NCI-H128 (cell line): ENCODE results near the gene SCYL1.
"Not testable (repeated sequence)": the region's sequence is repeated elsewhere in the genome, so short reads cannot be mapped to it uniquely, and the experiment has no call there.

Source experiments
- DNase-seq: peaks from one replicate; lab custom pipeline; 2025; ENCODE audit not compliant: unreplicated experiment; lab: John Stamatoyannopoulos, UW

The SCYL1 gene

DNA sequence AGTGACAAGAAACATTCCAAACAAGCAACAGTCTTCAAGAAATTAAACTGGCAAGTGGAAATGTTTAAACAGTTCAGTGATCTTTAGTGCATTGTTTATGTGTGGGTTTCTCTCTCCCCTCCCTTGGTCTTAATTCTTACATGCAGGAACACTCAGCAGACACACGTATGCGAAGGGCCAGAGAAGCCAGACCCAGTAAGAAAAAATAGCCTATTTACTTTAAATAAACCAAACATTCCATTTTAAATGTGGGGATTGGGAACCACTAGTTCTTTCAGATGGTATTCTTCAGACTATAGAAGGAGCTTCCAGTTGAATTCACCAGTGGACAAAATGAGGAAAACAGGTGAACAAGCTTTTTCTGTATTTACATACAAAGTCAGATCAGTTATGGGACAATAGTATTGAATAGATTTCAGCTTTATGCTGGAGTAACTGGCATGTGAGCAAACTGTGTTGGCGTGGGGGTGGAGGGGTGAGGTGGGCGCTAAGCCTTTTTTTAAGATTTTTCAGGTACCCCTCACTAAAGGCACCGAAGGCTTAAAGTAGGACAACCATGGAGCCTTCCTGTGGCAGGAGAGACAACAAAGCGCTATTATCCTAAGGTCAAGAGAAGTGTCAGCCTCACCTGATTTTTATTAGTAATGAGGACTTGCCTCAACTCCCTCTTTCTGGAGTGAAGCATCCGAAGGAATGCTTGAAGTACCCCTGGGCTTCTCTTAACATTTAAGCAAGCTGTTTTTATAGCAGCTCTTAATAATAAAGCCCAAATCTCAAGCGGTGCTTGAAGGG is 20.0 kb upstream of the SCYL1 start:
- DNase-seq = no peak

DNA sequence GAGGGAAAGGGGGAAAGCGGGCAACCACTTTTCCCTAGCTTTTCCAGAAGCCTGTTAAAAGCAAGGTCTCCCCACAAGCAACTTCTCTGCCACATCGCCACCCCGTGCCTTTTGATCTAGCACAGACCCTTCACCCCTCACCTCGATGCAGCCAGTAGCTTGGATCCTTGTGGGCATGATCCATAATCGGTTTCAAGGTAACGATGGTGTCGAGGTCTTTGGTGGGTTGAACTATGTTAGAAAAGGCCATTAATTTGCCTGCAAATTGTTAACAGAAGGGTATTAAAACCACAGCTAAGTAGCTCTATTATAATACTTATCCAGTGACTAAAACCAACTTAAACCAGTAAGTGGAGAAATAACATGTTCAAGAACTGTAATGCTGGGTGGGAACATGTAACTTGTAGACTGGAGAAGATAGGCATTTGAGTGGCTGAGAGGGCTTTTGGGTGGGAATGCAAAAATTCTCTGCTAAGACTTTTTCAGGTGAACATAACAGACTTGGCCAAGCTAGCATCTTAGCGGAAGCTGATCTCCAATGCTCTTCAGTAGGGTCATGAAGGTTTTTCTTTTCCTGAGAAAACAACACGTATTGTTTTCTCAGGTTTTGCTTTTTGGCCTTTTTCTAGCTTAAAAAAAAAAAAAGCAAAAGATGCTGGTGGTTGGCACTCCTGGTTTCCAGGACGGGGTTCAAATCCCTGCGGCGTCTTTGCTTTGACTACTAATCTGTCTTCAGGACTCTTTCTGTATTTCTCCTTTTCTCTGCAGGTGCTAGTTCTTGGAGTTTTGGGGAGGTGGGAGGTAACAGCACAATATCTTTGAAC is 19.2 kb upstream of the SCYL1 start:
- DNase-seq = no peak

DNA sequence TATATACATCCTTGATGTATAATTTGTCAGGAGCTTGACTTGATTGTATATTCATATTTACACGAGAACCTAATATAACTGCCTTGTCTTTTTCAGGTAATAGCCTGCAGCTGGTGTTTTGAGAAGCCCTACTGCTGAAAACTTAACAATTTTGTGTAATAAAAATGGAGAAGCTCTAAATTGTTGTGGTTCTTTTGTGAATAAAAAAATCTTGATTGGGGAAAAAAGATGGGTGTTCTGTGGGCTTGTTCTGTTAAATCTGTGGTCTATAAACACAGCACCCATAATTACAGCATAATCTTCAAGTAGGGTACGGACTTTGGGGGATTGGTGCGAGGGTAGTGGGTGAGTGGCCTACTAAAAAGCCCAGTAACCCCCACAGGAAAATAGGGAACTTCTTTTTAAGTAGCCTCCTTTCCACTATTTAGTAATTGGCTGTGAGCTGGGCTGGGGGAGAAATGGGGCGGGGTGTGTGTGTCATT is 18.6 kb upstream of the SCYL1 start:
- no peak for DNase-seq

DNA sequence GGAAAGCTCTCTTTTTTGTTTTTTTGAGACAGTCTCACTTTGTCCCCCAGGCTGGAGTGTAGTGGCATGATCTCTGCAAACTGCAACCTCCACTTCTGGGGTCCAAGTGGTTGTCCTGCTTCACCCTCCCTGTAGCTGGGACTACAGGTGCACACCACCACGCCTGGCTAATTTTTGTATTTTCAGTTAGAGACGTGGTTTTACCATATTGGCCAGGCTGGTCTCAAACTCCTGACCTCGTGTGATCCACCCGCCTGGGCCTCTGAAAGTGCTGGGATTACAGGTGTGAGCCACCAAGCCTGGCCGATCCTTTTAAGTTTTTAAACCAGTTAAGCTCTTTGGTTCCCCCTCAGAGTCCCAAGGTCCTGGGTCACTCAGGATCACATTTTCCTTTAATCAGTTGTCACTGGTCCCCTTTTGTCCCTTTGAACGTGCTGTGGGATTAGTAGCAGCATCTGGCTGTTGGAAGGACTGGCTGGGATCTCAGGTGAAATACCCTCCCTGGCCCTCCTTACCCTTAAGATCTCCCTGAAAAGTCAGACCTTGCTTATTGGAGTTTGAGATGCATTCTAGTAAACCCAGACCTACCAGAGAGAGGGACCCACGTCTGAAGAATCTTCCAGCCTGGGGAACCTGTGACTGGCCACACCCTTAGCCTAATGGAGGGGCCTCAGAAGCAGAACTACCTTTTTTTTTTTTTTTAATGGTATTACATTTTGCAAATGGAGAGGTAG is 17.9 kb upstream of the SCYL1 start:
- DNase-seq = no peak

DNA sequence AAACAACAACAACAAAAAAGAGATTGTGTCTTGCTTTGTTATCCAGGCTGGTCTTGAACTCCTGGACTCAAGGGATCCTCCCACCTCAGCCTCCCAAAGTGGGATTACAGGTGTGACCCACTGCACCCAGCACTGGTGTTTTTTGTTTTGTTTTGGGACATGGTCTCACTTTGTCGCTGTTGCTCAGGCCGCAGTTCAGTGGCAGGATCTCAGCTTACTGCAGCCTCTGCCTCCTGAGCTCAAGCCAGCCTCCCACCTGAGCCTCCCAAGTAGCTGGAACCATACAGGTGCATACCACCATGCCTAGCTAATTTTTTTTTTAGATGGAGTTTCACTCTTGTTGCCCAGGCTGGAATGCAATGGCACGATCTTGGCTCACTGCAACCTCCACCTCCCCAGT is 12.6 kb upstream of the SCYL1 start:
- DNase-seq = not testable (repeated sequence)

DNA sequence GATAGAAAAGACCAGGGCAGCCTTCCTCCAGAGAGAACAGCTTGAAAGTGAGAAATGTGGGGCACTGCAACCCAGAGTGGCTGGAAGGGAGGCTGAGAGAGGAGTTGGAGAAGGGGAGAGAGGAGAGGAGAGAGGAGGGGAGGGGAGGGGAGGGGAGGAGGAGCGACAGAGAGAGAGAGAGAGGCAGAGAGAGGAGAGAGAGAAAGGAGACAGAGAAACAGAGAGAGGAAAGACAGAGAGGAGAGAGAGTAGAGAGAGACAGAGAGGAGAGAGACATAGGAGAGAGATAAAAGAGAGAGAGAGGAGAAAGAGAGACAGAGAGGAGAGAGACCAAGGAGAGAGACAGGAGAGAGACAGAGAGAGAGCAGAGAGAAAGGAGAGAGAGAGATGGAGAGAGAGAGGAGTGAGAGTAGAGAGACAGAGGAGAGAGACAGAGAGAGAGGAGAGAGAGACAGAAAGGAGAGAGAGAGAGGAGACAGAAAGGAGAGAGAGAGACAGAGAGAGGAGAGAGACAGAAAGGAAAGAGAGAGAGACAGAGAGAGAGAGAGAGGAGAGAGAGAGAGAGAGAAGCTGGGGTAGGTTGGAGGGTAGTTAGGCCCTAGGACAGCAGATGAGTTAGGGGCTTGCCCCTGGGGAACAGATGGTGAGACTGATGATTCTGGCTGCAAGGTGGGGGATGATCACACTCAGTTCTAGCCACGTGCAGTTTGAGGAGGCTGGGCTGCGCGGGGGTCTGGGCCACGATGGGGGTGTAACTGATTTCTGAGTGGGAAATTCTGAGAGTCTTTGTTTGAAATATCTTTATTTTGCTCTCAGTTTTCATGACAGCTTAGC is 8.5 kb upstream of the SCYL1 start:
- no peak for DNase-seq

DNA sequence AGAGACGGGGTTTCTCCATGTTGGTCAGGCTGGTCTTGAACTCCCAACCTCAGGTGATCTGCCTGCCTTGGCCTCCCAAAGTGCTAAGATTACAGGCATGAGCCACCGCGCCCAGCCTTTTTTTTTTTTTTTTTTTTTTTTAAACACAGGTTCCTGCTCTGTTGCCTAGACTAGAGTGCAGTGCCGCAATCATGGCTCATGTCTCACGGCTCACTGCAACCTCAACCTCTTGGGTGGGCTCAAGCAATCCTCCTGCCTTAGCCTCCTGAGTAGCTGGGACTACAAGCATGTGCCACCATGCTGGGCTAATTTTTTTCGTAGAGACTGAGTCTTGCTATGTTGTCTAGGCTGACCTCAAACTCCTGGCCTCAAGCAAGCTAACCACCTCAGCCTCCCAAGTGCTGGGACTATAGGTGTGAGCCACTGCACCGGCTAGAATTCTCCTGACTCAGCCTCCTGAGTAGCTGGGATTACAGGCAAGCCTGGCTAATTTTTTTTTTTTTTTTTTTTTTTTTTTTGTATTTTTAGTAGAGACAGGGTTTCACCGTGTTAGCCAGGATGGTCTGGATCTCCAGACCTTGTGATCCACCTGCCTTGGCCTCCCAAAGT is 5.8 kb upstream of the SCYL1 start:
- not testable (repeated sequence) for DNase-seq

DNA sequence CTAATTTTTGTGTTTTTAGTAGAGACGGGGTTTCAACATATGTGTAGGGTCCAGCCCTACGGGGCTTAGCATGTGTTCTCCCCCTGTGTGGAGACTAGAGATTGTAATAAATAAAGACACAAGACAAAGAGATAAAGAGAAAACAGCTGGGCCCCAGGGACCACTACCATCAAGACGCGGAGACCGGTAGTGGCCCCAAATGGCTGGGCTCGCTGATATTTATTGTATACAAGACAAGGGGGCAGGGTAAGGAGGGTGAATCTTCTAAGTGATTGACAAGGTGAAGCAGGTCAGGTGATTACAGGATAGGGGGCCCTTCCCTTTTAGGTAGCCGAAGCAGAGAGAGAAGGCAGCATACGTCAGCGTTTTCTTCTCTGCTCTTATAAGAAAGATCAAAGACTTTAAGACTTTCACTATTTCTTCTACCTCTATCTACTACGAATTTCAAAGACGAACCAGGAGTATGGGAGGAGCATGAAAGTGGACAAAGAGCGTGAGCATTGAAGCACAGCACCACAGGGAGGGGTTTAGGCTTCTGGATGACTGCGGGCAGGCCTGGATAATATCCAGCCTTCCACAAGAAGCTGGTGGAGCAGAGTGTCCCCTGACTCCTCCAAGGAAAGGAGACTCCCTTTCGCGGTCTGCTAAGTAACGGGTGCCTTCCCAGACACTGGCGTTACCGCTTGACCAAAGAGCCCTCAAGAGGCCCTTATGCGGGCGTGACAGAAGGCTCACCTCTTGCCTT is 2.9 kb upstream of the SCYL1 start:
- DNase-seq = not testable (repeated sequence)

DNA sequence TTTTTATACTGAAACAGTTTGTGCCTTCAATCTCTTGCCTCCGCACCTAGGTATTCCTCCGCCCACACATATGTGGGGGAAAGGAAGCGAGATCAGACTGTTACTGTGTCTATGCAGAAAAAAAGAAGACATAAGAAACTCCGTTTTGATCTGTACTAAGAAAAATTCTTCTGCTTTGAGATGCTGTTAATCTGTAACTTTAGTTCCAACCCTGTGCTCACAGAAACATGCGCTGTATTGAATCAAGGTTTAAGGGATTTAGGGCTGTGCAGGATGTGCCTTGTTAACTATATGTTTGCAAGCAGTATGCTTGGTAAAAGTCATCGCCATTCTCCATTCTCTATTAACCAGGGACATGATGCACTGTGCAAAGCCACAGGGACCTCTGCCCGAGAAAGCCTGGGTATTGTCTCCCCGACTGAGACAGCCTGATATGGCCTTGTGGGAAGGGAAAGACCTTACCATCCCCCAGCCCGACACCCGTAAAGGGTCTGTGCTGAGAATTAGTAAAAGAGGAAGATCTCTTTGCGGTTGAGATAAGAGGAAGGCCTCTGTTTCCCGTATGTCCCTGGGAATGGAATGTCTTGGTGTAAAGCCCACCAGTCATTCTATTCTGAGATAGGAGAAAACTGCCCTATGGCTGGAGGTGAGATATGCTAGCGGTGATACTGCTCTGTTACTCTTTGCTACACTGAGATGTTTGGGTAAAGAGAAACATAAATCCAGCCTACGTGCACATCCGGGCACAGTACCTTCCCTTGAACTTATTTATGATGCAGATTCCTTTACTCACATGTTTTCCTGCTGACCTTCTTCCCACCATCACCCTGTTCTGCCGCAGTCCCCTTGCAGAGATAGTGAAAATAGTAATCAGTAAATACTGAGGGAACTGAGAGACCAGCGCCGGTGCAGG is 1.9 kb upstream of the SCYL1 start:
- not testable (repeated sequence) for DNase-seq

DNA sequence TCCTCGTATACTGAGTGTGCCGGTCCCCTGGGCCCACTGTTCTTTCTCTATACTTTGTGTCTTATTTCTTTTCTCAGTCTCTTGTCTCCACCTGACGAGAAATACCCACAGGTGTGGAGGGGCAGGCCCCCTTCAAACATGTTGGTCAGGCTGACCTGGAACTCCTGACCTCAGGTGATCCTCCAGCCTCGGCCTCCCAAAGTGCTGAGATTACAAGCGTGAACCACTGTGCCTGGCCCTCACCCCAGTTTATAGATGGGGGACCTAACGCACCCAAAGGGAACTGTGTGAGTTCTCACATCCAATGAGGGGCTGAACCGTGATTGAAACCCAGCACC is 1.3 kb upstream of the SCYL1 start:
- not testable (repeated sequence) for DNase-seq

DNA sequence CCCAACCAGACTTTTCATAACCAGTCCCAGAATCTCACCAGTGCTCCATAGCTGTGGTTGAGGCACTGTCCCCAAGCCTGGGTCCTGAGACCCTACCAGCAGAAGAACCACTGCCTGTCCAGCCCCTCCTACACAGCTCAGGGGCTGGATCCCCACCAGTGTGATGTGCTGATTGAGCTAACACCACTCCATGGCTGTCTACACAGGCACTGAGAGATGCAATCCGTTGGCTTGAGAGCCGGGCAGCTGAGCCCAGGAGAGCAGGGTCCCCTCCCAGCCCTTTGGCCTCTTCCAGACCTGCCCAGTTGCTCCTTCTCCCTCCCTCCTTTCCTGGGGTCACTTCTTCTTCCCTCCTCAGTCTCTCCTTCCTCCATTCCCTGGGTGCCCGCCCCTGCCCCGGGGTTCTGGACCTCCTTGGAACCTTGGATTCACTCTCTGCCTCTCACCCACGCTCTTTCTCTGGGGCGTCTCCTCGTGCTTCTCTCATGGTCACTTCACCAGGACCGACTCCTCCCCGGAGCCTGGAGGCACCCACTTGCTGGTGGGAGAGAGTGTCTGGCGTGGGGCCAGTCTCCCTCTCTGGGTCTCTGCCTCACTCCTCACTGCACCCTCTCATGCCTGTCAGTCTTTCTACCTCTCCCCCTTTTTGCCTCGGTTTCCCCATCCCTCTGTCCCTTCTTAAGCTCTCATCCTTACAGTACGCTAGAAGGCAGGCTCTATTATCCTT is 706 bp upstream of the SCYL1 start:
- DNase-seq = no peak

DNA sequence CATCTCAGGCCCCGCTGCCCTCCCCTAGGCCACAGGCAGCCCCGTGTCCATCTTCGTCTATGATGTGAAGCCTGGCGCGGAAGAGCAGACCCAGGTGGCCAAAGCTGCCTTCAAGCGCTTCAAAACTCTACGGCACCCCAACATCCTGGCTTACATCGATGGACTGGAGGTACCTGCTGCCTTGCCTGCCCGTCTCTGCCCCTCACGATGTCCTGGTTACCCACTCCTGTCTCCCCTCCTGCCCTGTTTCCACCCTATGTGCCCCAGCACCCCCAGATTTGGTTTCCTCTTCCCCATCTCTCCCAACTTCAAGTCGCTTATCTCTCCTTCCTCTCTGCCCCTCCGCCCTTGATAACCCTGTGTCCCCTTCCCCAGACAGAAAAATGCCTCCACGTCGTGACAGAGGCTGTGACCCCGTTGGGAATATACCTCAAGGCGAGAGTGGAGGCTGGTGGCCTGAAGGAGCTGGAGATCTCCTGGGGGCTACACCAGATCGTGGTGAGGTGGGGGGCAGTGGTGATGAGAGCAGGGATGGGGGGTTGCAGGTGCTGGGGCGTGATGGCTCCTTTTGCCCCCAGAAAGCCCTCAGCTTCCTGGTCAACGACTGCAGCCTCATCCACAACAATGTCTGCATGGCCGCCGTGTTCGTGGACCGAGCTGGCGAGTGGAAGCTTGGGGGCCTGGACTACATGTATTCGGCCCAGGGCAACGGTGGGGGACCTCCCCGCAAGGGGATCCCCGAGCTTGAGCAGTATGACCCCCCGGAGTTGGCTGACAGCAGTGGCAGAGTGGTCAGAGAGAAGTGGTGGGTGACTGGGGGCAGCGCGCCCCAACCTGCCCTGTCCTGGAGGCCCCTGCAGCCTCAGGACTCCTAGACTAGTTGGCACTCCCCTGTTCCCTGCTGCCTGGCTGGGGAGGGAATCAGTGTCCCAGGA is 930 bp downstream of the SCYL1 start:
- no peak for DNase-seq

DNA sequence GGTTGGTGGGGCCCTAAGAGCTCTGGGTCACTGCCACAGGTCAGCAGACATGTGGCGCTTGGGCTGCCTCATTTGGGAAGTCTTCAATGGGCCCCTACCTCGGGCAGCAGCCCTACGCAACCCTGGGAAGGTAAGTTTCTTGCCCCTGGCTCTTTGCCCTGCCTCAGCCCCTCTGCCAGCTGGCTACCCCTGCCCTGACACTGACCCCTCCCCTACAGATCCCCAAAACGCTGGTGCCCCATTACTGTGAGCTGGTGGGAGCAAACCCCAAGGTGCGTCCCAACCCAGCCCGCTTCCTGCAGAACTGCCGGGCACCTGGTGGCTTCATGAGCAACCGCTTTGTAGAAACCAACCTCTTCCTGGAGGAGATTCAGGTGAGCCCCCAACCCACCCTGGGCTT is 1.9 kb downstream of the SCYL1 start:
- DNase-seq = no peak

DNA sequence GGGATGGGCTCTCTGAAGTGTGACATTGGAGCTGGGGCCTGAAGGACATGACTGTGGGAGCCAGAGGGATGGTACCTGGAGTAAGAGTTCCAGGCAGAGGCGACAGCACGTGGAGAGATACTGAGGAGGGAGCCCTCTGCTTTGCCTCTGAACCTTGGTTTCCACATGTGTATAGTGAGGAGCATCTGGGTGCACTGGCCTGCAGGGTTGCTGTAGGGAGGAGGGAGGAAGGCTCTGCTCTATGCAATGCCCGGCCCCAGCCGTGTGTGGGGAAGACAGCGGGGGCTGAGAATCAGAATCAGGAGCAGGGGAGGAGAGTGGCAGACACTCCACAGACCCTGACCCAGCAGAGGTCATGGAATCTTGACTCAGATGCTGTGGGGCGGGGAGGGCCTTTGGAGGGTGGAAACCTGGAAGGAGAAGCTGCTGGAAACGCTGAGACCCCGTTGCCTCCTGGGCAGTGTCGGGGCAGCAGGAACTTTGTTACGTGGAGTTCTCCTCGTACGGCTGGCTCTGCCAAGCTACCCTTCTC is 4.0 kb downstream of the SCYL1 start:
- DNase-seq = no peak

DNA sequence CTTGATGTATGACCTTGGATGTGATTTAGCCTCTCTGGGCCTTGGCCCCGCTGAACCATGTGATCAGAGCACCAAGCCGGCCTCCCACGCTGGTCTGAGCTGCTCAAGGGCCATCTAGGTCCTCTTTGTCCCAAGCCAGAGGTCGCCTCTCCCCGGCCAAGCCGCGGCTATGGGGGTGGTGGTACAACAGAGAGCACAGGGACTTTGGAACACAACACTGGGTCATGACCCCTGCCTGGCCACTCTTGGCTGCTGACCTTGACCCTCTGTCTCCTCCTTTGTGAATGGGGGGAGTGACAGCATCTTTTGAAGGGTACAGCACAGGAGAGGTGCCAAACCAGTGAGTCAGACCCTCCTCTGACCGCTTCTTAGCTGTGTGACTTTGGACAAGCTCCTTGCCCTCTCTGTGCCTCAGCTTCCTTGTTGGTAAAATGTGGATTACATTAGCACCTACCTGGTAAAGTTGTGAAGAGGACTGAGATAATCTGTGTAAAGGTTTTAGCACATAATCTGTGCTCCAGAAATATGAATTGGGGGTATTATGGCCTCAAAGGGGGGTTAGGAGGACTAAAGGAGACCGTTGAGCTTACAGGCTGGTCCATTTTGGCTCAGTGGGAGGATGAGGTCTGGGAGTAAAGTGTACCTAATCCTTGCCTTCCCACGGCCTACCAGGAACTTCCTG is 4.7 kb downstream of the SCYL1 start:
- no peak for DNase-seq

DNA sequence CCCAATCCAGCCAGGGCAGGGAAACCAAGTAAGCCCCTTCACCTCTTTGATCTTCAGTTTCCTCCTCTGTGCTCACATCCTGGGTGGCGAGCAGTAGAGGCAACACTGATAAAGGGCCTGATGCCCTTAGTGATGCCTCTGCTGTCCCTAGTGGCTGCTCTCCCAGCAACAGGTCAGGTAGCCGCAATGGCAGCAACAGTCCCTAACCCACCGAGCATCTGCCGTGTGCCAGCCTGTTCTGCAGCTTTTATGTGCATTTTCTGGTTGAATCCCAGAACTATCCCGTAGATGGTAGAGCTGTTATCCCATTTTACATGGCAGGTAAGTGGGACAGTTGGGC is 5.2 kb downstream of the SCYL1 start:
- DNase-seq = no peak
